Measurements from ENCODE around the gene FBXL7.

The FBXL7 gene

GRCh38 chr5:15596936-15597335, 97.0 kb downstream of the FBXL7 start:
- Histone ChIP-seq H3K27me3 (replicated peaks; ENCODE audit: control insufficient read depth, insufficient read depth, low read length) (no peaks in the 10 kb centered on the region), H3K4me3 (replicated peaks; ENCODE audit: low read depth, low read length) (no peak overlapping the region), H3K36me3 (ENCODE audit: control insufficient read depth, insufficient read depth, low read length) (no peaks in the 10 kb centered on the region)
- DNase-seq (ENCODE audit: extremely low read depth, insufficient read length) = no peak
- TF ChIP-seq CTCF (IDR thresholded peaks at IDR 0.05; ENCODE audit: insufficient read depth, low read length, poor library complexity, severe bottlenecking) = no peak

- no peaks in the 10 kb centered on the region for H3K27me3 ChIP-seq (replicated peaks; ENCODE audit: control insufficient read depth, insufficient read depth, low read length)
- DNase-seq (ENCODE audit: extremely low read depth, insufficient read length) = no peak
- H3K4me3 ChIP-seq (replicated peaks; ENCODE audit: low read depth, low read length) = no peak overlapping the region
- no peak for TF ChIP-seq CTCF (IDR thresholded peaks at IDR 0.05; ENCODE audit: insufficient read depth, low read length, poor library complexity, severe bottlenecking)
- H3K36me3 ChIP-seq (ENCODE audit: control insufficient read depth, insufficient read depth, low read length) = no peaks in the 10 kb centered on the region
These were observed 97.8 kb downstream of the FBXL7 start for GRCh38 chr5:15597804-15598203.

- DNase-seq (ENCODE audit: extremely low read depth, insufficient read length) = no peak
- no peaks in the 10 kb centered on the region for H3K27me3 ChIP-seq (replicated peaks; ENCODE audit: control insufficient read depth, insufficient read depth, low read length)
- no peaks in the 10 kb centered on the region for H3K36me3 ChIP-seq (ENCODE audit: control insufficient read depth, insufficient read depth, low read length)
- TF ChIP-seq CTCF (IDR thresholded peaks at IDR 0.05; ENCODE audit: insufficient read depth, low read length, poor library complexity, severe bottlenecking) = peak; percentile 58
- no peak overlapping the region for H3K4me3 ChIP-seq (replicated peaks; ENCODE audit: low read depth, low read length)
These were observed 98.4 kb downstream of the FBXL7 start for GRCh38 chr5:15598294-15598902.

- Histone ChIP-seq H3K4me3 (replicated peaks; ENCODE audit: low read depth, low read length) (no peak overlapping the region), H3K36me3 (ENCODE audit: control insufficient read depth, insufficient read depth, low read length) (no peaks in the 10 kb centered on the region), H3K27me3 (replicated peaks; ENCODE audit: control insufficient read depth, insufficient read depth, low read length) (no peaks in the 10 kb centered on the region)
- no peak for DNase-seq (ENCODE audit: extremely low read depth, insufficient read length)
- TF ChIP-seq CTCF (IDR thresholded peaks at IDR 0.05; ENCODE audit: insufficient read depth, low read length, poor library complexity, severe bottlenecking) = no peak
These were observed 100.1 kb downstream of the FBXL7 start for GRCh38 chr5:15600035-15600434.

- TF ChIP-seq CTCF (IDR thresholded peaks at IDR 0.05; ENCODE audit: insufficient read depth, low read length, poor library complexity, severe bottlenecking) = no peak
- Histone ChIP-seq H3K36me3 (ENCODE audit: control insufficient read depth, insufficient read depth, low read length) (no peaks in the 10 kb centered on the region), H3K4me3 (replicated peaks; ENCODE audit: low read depth, low read length) (no peak overlapping the region), H3K27me3 (replicated peaks; ENCODE audit: control insufficient read depth, insufficient read depth, low read length) (no peaks in the 10 kb centered on the region)
- no peak for DNase-seq (ENCODE audit: extremely low read depth, insufficient read length)
These were observed 101.3 kb downstream of the FBXL7 start for GRCh38 chr5:15601274-15601673.

GRCh38 chr5:15601853-15602252, 101.9 kb downstream of the FBXL7 start:
- Histone ChIP-seq H3K36me3 (ENCODE audit: control insufficient read depth, insufficient read depth, low read length) (no peaks in the 10 kb centered on the region), H3K4me3 (replicated peaks; ENCODE audit: low read depth, low read length) (no peak overlapping the region), H3K27me3 (replicated peaks; ENCODE audit: control insufficient read depth, insufficient read depth, low read length) (no peaks in the 10 kb centered on the region)
- no peak for TF ChIP-seq CTCF (IDR thresholded peaks at IDR 0.05; ENCODE audit: insufficient read depth, low read length, poor library complexity, severe bottlenecking)
- DNase-seq (ENCODE audit: extremely low read depth, insufficient read length) = no peak
